Large intestine (tissue), 3 donors: ENCODE measurements around the gene DELE1. TPM values are rescaled to one million over a fixed set of nuclear protein-coding genes. Genes with fewer than 3 reads are reported as not detected.

ENCODE experiments used
- DNase-seq, 2 donors: peaks; one replicate each; pipeline versions ENCODE4 v3.0.0 to v3.0.0-alpha.2; 2013
- H3K27ac ChIP-seq: one replicate; pipeline ENCODE4 v1.5.1; 2013; ENCODE audit warnings: low read length
- H3K27me3 ChIP-seq: 2 replicates; pipeline ENCODE4 v1.6.1; 2013; ENCODE audit warnings: low read length; ENCODE audit not compliant: control insufficient read depth, insufficient read depth
- H3K36me3 ChIP-seq: 2 replicates; pipeline ENCODE4 v1.6.1; 2013; ENCODE audit warnings: low read length; ENCODE audit not compliant: control insufficient read depth, insufficient read depth
- H3K4me1 ChIP-seq: one replicate; pipeline ENCODE4 v1.6.1; 2013; ENCODE audit warnings: low read length; ENCODE audit not compliant: control insufficient read depth, insufficient read depth
- H3K4me3 ChIP-seq: one replicate; pipeline ENCODE4 v1.5.1; 2013; ENCODE audit warnings: low read length
- H3K9me3 ChIP-seq: one replicate; pipeline ENCODE4 v1.6.1; 2013; ENCODE audit warnings: mild to moderate bottlenecking, low read depth, low read length, moderate library complexity; ENCODE audit not compliant: control insufficient read depth
- WGBS: methylation state at CpG from one replicate; pipeline ENCODE4 v1.1.5; 2013; ENCODE audit warnings: low lambda C conversion rate; ENCODE audit not compliant: insufficient coverage; 5-methylcytosine and 5-hydroxymethylcytosine counted together
- polyA plus RNA-seq: library from polyadenylated mRNA; unstranded; fragments of 120-200 nt; gene quantifications from one replicate; pipeline ENCODE4 v1.2.1, GENCODE V29; 2013

Gene DELE1
- polyA plus RNA-seq, 1 donor: 123 TPM

GRCh38 chr5:141941779-141942178 lies 18.1 kb downstream of the DELE1 start:
- Histone ChIP-seq H3K27me3 (no peaks in the 10 kb centered on the region), H3K36me3 (peaks cover 32% of the 10 kb centered on the region), H3K27ac (peak overlapping the region; percentile 93), H3K4me3 (no peak overlapping the region), H3K9me3 (no peaks in the 10 kb centered on the region), H3K4me1 (peaks cover 40% of the 10 kb centered on the region)
- no peak for DNase-seq
- 50% methylated on average over 1 of the region's 6 CpGs for WGBS

GRCh38 chr5:141942185-141942857 lies 18.6 kb downstream of the DELE1 start:
- H3K9me3 ChIP-seq: no peaks in the 10 kb centered on the region
- H3K36me3 ChIP-seq: peaks cover 27% of the 10 kb centered on the region
- DNase-seq: peak; percentile 96 to 98
- no peak overlapping the region for H3K4me3 ChIP-seq
- H3K27ac ChIP-seq: peak overlapping the region; percentile 93
- no CpG with 5 or more reads among the region's 9 CpGs for WGBS
- H3K4me1 ChIP-seq: peaks cover 40% of the 10 kb centered on the region
- H3K27me3 ChIP-seq: no peaks in the 10 kb centered on the region

- no peak overlapping the region for H3K4me3 ChIP-seq
- H3K27ac ChIP-seq: no peak overlapping the region
- peaks cover 15% of the 10 kb centered on the region for H3K36me3 ChIP-seq
- peaks cover 40% of the 10 kb centered on the region for H3K4me1 ChIP-seq
- DNase-seq: no peak
- no peaks in the 10 kb centered on the region for H3K27me3 ChIP-seq
- no peaks in the 10 kb centered on the region for H3K9me3 ChIP-seq
- WGBS: no CpG with 5 or more reads among the region's 9 CpGs
Measured at GRCh38 chr5:141944076-141944475, 20.4 kb downstream of the DELE1 start.

GRCh38 chr5:141945511-141946051 lies 21.9 kb downstream of the DELE1 start:
- H3K4me3 ChIP-seq: no peak overlapping the region
- H3K4me1 ChIP-seq: peaks cover 40% of the 10 kb centered on the region
- peak overlapping the region; percentile 14 for H3K27ac ChIP-seq
- peak in 1 of 2 donors; percentile 46 for DNase-seq
- WGBS: no CpG with 5 or more reads among the region's 25 CpGs
- peaks cover 2% of the 10 kb centered on the region for H3K36me3 ChIP-seq
- no peaks in the 10 kb centered on the region for H3K9me3 ChIP-seq
- no peaks in the 10 kb centered on the region for H3K27me3 ChIP-seq

- WGBS: no CpG with 5 or more reads among the region's 4 CpGs
- H3K4me1 ChIP-seq: peaks cover 29% of the 10 kb centered on the region
- no peak for DNase-seq
Measured at GRCh38 chr5:141947316-141947715, 23.6 kb downstream of the DELE1 start.

GRCh38 chr5:141948812-141949211 lies 25.1 kb downstream of the DELE1 start:
- Histone ChIP-seq H3K36me3 (peaks cover 2% of the 10 kb centered on the region), H3K4me1 (peaks cover 17% of the 10 kb centered on the region), H3K9me3 (no peaks in the 10 kb centered on the region), H3K27ac (no peak overlapping the region), H3K4me3 (no peak overlapping the region), H3K27me3 (no peaks in the 10 kb centered on the region)
- no CpG with 5 or more reads among the region's 2 CpGs for WGBS
- DNase-seq: no peak

More at GRCh38 chr5:141947316-141947715, 23.6 kb downstream of the DELE1 start:
- no peaks in the 10 kb centered on the region for H3K27me3 ChIP-seq
- H3K36me3 ChIP-seq: peaks cover 2% of the 10 kb centered on the region
- no peak overlapping the region for H3K4me3 ChIP-seq
- H3K27ac ChIP-seq: no peak overlapping the region
- H3K9me3 ChIP-seq: no peaks in the 10 kb centered on the region

GRCh38 chr5:141949511-141949910 lies 25.8 kb downstream of the DELE1 start:
- H3K4me1 ChIP-seq: peaks cover 17% of the 10 kb centered on the region
- no peaks in the 10 kb centered on the region for H3K27me3 ChIP-seq
- no peak overlapping the region for H3K27ac ChIP-seq
- no peaks in the 10 kb centered on the region for H3K9me3 ChIP-seq
- peaks cover 2% of the 10 kb centered on the region for H3K36me3 ChIP-seq
- no peak overlapping the region for H3K4me3 ChIP-seq
- no peak for DNase-seq
- WGBS: no CpG with 5 or more reads among the region's 2 CpGs

- no peaks in the 10 kb centered on the region for H3K27me3 ChIP-seq
- H3K4me1 ChIP-seq: peaks cover 11% of the 10 kb centered on the region
- H3K9me3 ChIP-seq: no peaks in the 10 kb centered on the region
- no peak overlapping the region for H3K4me3 ChIP-seq
- H3K27ac ChIP-seq: no peak overlapping the region
- no peak for DNase-seq
- no CpG with 5 or more reads among the region's 3 CpGs for WGBS
- peaks cover 2% of the 10 kb centered on the region for H3K36me3 ChIP-seq
Measured at GRCh38 chr5:141950207-141951005, 26.7 kb downstream of the DELE1 start.

GRCh38 chr5:141951332-141951781 lies 27.7 kb downstream of the DELE1 start:
- no peak overlapping the region for H3K4me3 ChIP-seq
- no peaks in the 10 kb centered on the region for H3K27me3 ChIP-seq
- peak overlapping the region; percentile 23 for H3K27ac ChIP-seq
- H3K4me1 ChIP-seq: peaks cover 2% of the 10 kb centered on the region
- DNase-seq: peak in 1 of 2 donors; percentile 39
- H3K9me3 ChIP-seq: no peaks in the 10 kb centered on the region
- H3K36me3 ChIP-seq: peaks cover 2% of the 10 kb centered on the region
- no CpG with 5 or more reads among the region's 9 CpGs for WGBS

- H3K4me1 ChIP-seq: no peaks in the 10 kb centered on the region
- WGBS: no CpG with 5 or more reads among the region's 2 CpGs
- no peak for DNase-seq
- H3K27ac ChIP-seq: no peak overlapping the region
- peaks cover 2% of the 10 kb centered on the region for H3K36me3 ChIP-seq
- no peak overlapping the region for H3K4me3 ChIP-seq
- no peaks in the 10 kb centered on the region for H3K9me3 ChIP-seq
- H3K27me3 ChIP-seq: no peaks in the 10 kb centered on the region
Measured at GRCh38 chr5:141952020-141952419, 28.3 kb downstream of the DELE1 start.
